ENCODE measurements around the gene ZNF184.
A peak's percentile ranks its signal among the peaks of the same experiment; 100 is the strongest.

Gene ZNF184

GRCh38 chr6:27474172-27474465 is 1.2 kb upstream of the ZNF184 start:
- no peak overlapping the region for H2BK15ac ChIP-seq (ENCODE audit: low read depth, poor library complexity, severe bottlenecking)
- no peak overlapping the region for H4K91ac ChIP-seq (ENCODE audit: low read length)

GRCh38 chr6:27472182-27472616 is 706 bp downstream of the ZNF184 start:
- Histone ChIP-seq H3K9me3 (ENCODE audit: control insufficient read depth, low read length) (peaks cover 6% of the 10 kb centered on the region), H3K79me1 (replicated peaks; ENCODE audit: low read length, poor library complexity, severe bottlenecking) (peaks cover 11% of the 10 kb centered on the region), H3K14ac (ENCODE audit: low read length in 2 of 2) (no peak overlapping the region), H3K9ac (ENCODE audit: low read length) (peak overlapping the region; percentile 92), H3K4me3 (ENCODE audit: insufficient read depth in 1 of 2, low read depth in 1 of 2, low read length in 2 of 2) (peak overlapping the region; percentile 79 to 90), H3K4me1 (ENCODE audit: control insufficient read depth, insufficient read depth, low read depth, low read length) (peaks cover 1% of the 10 kb centered on the region), H3K36me3 (ENCODE audit: control insufficient read depth in 1 of 2, insufficient read depth in 2 of 2, low read depth in 1 of 2, low read length in 2 of 2) (peaks cover 3 to 33% of the 10 kb centered on the region in 2 experiments), H2BK12ac (ENCODE audit: low read length in 2 of 2) (no peak overlapping the region), H2AK5ac (ENCODE audit: low read length, severe bottlenecking) (no peak overlapping the region), H3K4me2 (ENCODE audit: low read length, poor library complexity, severe bottlenecking) (peak overlapping the region; percentile 75), H2BK5ac (ENCODE audit: low read depth, low read length, poor library complexity, severe bottlenecking) (no peak overlapping the region), H3K18ac (ENCODE audit: low read depth in 1 of 2, low read length in 2 of 2) (peak overlapping the region; percentile 78 to 94), H3K27ac (ENCODE audit: low read length, poor library complexity, severe bottlenecking) (peak overlapping the region; percentile 72), H2BK15ac (ENCODE audit: low read depth, poor library complexity, severe bottlenecking) (peak overlapping the region; percentile 13), H3K27me3 (ENCODE audit: control insufficient read depth in 1 of 2, insufficient read depth in 1 of 2, low read length in 2 of 2) (no peaks in the 10 kb centered on the region), H2AFZ (ENCODE audit: low read depth, low read length) (peak overlapping the region; percentile 43), H4K91ac (ENCODE audit: low read length) (no peak overlapping the region), H2BK120ac (ENCODE audit: low read depth, low read length) (no peak overlapping the region), H4K8ac (ENCODE audit: low read length) (peak overlapping the region; percentile 95), H3K4ac (ENCODE audit: low read depth in 1 of 2, low read length in 2 of 2) (peak overlapping the region in 1 of 2 experiments; percentile 57), H3K23ac (ENCODE audit: low read length in 2 of 2) (peak overlapping the region in 1 of 2 experiments; percentile 49)
- 2% methylated on average over 13 of the region's 13 CpGs for WGBS
- peak; percentile 88 for DNase-seq

More at GRCh38 chr6:27474172-27474465, 1.2 kb upstream of the ZNF184 start:
- Histone ChIP-seq H3K79me1 (replicated peaks; ENCODE audit: low read length, poor library complexity, severe bottlenecking) (peaks cover 6% of the 10 kb centered on the region), H3K9me3 (ENCODE audit: control insufficient read depth, low read length) (no peaks in the 10 kb centered on the region), H2AK5ac (ENCODE audit: low read length, severe bottlenecking) (no peak overlapping the region), H3K23ac (ENCODE audit: low read length in 2 of 2) (no peak overlapping the region), H3K4ac (ENCODE audit: low read depth in 1 of 2, low read length in 2 of 2) (no peak overlapping the region), H3K4me3 (ENCODE audit: insufficient read depth in 1 of 2, low read depth in 1 of 2, low read length in 2 of 2) (peak overlapping the region in 1 of 2 experiments; percentile 90), H3K27ac (ENCODE audit: low read length, poor library complexity, severe bottlenecking) (no peak overlapping the region), H3K4me1 (ENCODE audit: control insufficient read depth, insufficient read depth, low read depth, low read length) (peaks cover 3% of the 10 kb centered on the region), H3K14ac (ENCODE audit: low read length in 2 of 2) (no peak overlapping the region), H3K9ac (ENCODE audit: low read length) (peak overlapping the region; percentile 92), H3K36me3 (ENCODE audit: control insufficient read depth in 1 of 2, insufficient read depth in 2 of 2, low read depth in 1 of 2, low read length in 2 of 2) (peaks cover 0 to 14% of the 10 kb centered on the region in 2 experiments), H2BK5ac (ENCODE audit: low read depth, low read length, poor library complexity, severe bottlenecking) (no peak overlapping the region), H2BK120ac (ENCODE audit: low read depth, low read length) (no peak overlapping the region), H2BK12ac (ENCODE audit: low read length in 2 of 2) (no peak overlapping the region), H3K18ac (ENCODE audit: low read depth in 1 of 2, low read length in 2 of 2) (no peak overlapping the region), H2AFZ (ENCODE audit: low read depth, low read length) (no peak overlapping the region), H4K8ac (ENCODE audit: low read length) (no peak overlapping the region), H3K27me3 (ENCODE audit: control insufficient read depth in 1 of 2, insufficient read depth in 1 of 2, low read length in 2 of 2) (no peaks in the 10 kb centered on the region), H3K4me2 (ENCODE audit: low read length, poor library complexity, severe bottlenecking) (no peak overlapping the region)
- WGBS, result 86% methylated on average over 4 of the region's 4 CpGs
- no peak for DNase-seq

- H4K8ac ChIP-seq (ENCODE audit: low read length), result no peak overlapping the region
- H3K4ac ChIP-seq (ENCODE audit: low read depth in 1 of 2, low read length in 2 of 2), result no peak overlapping the region
- no peak overlapping the region for H2AFZ ChIP-seq (ENCODE audit: low read depth, low read length)
- H2BK12ac ChIP-seq (ENCODE audit: low read length in 2 of 2), result no peak overlapping the region
- H4K91ac ChIP-seq (ENCODE audit: low read length), result no peak overlapping the region
- no peak overlapping the region for H2BK15ac ChIP-seq (ENCODE audit: low read depth, poor library complexity, severe bottlenecking)
- no peak overlapping the region for H3K23ac ChIP-seq (ENCODE audit: low read length in 2 of 2)
- peaks cover 5 to 39% of the 10 kb centered on the region in 2 experiments for H3K36me3 ChIP-seq (ENCODE audit: control insufficient read depth in 1 of 2, insufficient read depth in 2 of 2, low read depth in 1 of 2, low read length in 2 of 2)
- peaks cover 12% of the 10 kb centered on the region for H3K79me1 ChIP-seq (replicated peaks; ENCODE audit: low read length, poor library complexity, severe bottlenecking)
- H3K9ac ChIP-seq (ENCODE audit: low read length), result peak overlapping the region; percentile 92
- no peak overlapping the region for H3K27ac ChIP-seq (ENCODE audit: low read length, poor library complexity, severe bottlenecking)
- H3K9me3 ChIP-seq (ENCODE audit: control insufficient read depth, low read length), result peaks cover 12% of the 10 kb centered on the region
- no peak overlapping the region for H2BK5ac ChIP-seq (ENCODE audit: low read depth, low read length, poor library complexity, severe bottlenecking)
- H2BK120ac ChIP-seq (ENCODE audit: low read depth, low read length), result no peak overlapping the region
- peak overlapping the region in 1 of 2 experiments; percentile 90 for H3K4me3 ChIP-seq (ENCODE audit: insufficient read depth in 1 of 2, low read depth in 1 of 2, low read length in 2 of 2)
- 99% methylated on average over 4 of the region's 6 CpGs for WGBS
- DNase-seq, result peak; percentile 1
- peak overlapping the region; percentile 75 for H3K4me2 ChIP-seq (ENCODE audit: low read length, poor library complexity, severe bottlenecking)
- H2AK5ac ChIP-seq (ENCODE audit: low read length, severe bottlenecking), result no peak overlapping the region
- no peaks in the 10 kb centered on the region for H3K27me3 ChIP-seq (ENCODE audit: control insufficient read depth in 1 of 2, insufficient read depth in 1 of 2, low read length in 2 of 2)
- H3K4me1 ChIP-seq (ENCODE audit: control insufficient read depth, insufficient read depth, low read depth, low read length), result peaks cover 1% of the 10 kb centered on the region
- H3K14ac ChIP-seq (ENCODE audit: low read length in 2 of 2), result no peak overlapping the region
- H3K18ac ChIP-seq (ENCODE audit: low read depth in 1 of 2, low read length in 2 of 2), result no peak overlapping the region
Measured at GRCh38 chr6:27471365-27472115, 1.4 kb downstream of the ZNF184 start.

DNA sequence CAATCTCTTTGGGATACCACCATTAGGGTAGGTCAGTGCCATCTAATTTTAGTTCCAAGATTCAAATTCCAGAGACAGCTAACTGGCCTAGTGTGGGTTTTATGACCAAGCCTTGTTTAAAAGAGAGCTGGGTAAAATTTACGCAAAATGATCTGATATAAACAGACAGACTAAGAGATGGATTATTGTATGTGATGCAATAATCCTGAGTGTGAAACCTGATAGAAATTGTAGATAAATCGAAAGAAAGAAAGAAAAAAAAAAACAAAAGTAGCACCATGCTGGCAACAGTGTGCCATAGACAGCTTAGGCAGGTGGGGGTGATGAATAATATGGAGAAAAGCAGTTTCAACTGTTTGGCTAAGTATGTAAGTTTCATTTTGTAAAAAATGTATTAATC is 2.9 kb downstream of the ZNF184 start:
- no peak overlapping the region for H3K4me3 ChIP-seq (ENCODE audit: insufficient read depth in 1 of 2, low read depth in 1 of 2, low read length in 2 of 2)
- no peak overlapping the region for H3K23ac ChIP-seq (ENCODE audit: low read length in 2 of 2)
- no peak overlapping the region for H2BK15ac ChIP-seq (ENCODE audit: low read depth, poor library complexity, severe bottlenecking)
- no peak overlapping the region for H3K27ac ChIP-seq (ENCODE audit: low read length, poor library complexity, severe bottlenecking)
- no peak overlapping the region for H2BK120ac ChIP-seq (ENCODE audit: low read depth, low read length)
- no peak overlapping the region for H2BK12ac ChIP-seq (ENCODE audit: low read length in 2 of 2)
- no peak overlapping the region for H3K18ac ChIP-seq (ENCODE audit: low read depth in 1 of 2, low read length in 2 of 2)
- no peak overlapping the region for H4K8ac ChIP-seq (ENCODE audit: low read length)
- peaks cover 8 to 51% of the 10 kb centered on the region in 2 experiments for H3K36me3 ChIP-seq (ENCODE audit: control insufficient read depth in 1 of 2, insufficient read depth in 2 of 2, low read depth in 1 of 2, low read length in 2 of 2)
- H2AFZ ChIP-seq (ENCODE audit: low read depth, low read length), result no peak overlapping the region
- no peak overlapping the region for H2AK5ac ChIP-seq (ENCODE audit: low read length, severe bottlenecking)
- H3K4me2 ChIP-seq (ENCODE audit: low read length, poor library complexity, severe bottlenecking), result no peak overlapping the region
- 98% methylated on average over 2 of the region's 2 CpGs for WGBS
- H2BK5ac ChIP-seq (ENCODE audit: low read depth, low read length, poor library complexity, severe bottlenecking), result no peak overlapping the region
- peaks cover 14% of the 10 kb centered on the region for H3K79me1 ChIP-seq (replicated peaks; ENCODE audit: low read length, poor library complexity, severe bottlenecking)
- no peak overlapping the region for H4K91ac ChIP-seq (ENCODE audit: low read length)
- H3K14ac ChIP-seq (ENCODE audit: low read length in 2 of 2), result no peak overlapping the region
- peaks cover 1% of the 10 kb centered on the region for H3K4me1 ChIP-seq (ENCODE audit: control insufficient read depth, insufficient read depth, low read depth, low read length)
- H3K9ac ChIP-seq (ENCODE audit: low read length), result no peak overlapping the region
- H3K9me3 ChIP-seq (ENCODE audit: control insufficient read depth, low read length), result peaks cover 24% of the 10 kb centered on the region
- no peak overlapping the region for H3K4ac ChIP-seq (ENCODE audit: low read depth in 1 of 2, low read length in 2 of 2)
- DNase-seq, result no peak
- H3K27me3 ChIP-seq (ENCODE audit: control insufficient read depth in 1 of 2, insufficient read depth in 1 of 2, low read length in 2 of 2), result no peaks in the 10 kb centered on the region
